Measurements from ENCODE around the gene RABGGTA.
A peak's percentile ranks its signal among the peaks of the same experiment; 100 is the strongest.
"Not testable (repeated sequence)": the region's sequence is repeated elsewhere in the genome, so short reads cannot be mapped to it uniquely, and the experiment has no call there.

The RABGGTA gene

DNA sequence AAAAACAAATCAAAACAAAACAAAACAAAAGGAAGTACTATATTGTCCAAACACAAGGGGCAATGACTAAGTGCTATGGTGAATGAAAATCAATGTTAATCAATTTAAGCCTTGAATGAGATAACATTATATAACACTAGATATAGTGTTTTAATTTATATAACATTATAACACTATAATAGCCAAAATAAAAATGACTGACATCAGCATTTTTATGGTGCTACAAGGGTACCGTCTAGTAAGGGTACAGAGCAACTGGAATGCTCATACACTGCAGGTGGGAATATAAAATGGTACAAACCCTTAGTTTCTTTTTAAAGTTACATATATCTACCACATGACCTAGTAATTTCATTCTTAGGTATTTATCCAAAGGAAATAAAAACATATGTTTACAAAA lies 44.9 kb downstream of the RABGGTA start:
- Mint-ChIP-seq H3K4me1 (ENCODE audit: low read depth) (peaks cover 18% of the 10 kb centered on the region), H3K9me3 (no peaks in the 10 kb centered on the region), H3K4me3 (no peak overlapping the region), H3K27me3 (ENCODE audit: low read depth) (no peaks in the 10 kb centered on the region), H3K36me3 (ENCODE audit: low read depth) (peaks cover 10% of the 10 kb centered on the region), H3K27ac (no peak overlapping the region)
- no peak for DNase-seq (ENCODE audit: low spot score)

DNA sequence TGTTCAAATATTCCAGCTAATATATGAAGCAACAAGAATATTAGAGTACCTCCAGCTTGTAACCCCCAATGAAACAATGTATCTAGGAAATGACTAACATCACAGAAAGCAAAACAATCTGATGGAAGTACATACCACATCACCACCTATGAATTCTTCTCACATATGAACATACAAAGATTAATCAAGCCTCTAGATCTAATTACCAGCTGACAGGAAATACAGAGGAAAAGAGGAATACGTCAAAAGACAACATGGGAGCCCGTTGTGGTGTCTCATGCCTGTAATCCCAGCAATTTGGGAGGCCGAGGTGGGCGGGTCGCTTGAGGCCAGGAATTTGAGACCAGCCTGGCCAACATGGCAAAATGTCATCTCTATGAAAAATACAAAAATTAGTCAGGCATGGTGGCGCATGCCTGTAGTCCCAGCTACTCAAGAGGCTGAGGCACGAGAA lies 46.8 kb downstream of the RABGGTA start:
- H3K9me3 Mint-ChIP-seq: no peaks in the 10 kb centered on the region
- DNase-seq (ENCODE audit: low spot score): no peak
- H3K27ac Mint-ChIP-seq: peak overlapping the region; percentile 18
- peaks cover 11% of the 10 kb centered on the region for H3K4me1 Mint-ChIP-seq (ENCODE audit: low read depth)
- H3K36me3 Mint-ChIP-seq (ENCODE audit: low read depth): peaks cover 10% of the 10 kb centered on the region
- H3K4me3 Mint-ChIP-seq: no peak overlapping the region
- H3K27me3 Mint-ChIP-seq (ENCODE audit: low read depth): no peaks in the 10 kb centered on the region

GRCh38 chr14:24222987-24223386 lies 48.4 kb downstream of the RABGGTA start:
- H3K27me3 Mint-ChIP-seq (ENCODE audit: low read depth); H3K9me3 Mint-ChIP-seq; H3K27ac Mint-ChIP-seq; DNase-seq (ENCODE audit: low spot score); H3K4me3 Mint-ChIP-seq: not testable (repeated sequence)
- Mint-ChIP-seq H3K36me3 (ENCODE audit: low read depth) (peaks cover 12% of the 10 kb centered on the region), H3K4me1 (ENCODE audit: low read depth) (peaks cover 11% of the 10 kb centered on the region)

DNA sequence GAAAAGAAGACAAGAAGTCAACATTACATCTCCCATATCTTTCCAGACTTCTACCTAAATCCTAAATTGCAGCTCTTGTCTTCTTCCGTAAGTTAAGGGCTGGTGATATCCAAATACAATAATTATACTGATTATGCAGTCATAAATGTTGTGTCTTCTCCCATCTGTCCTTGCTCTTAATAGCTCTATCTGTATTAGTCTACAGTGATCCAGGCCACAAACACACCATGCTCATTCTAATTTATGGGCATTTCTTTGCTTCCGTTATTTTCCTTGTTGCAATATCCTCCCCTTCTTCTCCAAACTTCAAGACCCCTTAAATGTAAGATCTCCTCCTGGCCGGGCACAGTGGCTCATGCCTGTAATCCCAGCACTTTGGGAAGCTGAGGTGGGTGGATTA lies 51.9 kb downstream of the RABGGTA start:
- no peaks in the 10 kb centered on the region for H3K27me3 Mint-ChIP-seq (ENCODE audit: low read depth)

DNA sequence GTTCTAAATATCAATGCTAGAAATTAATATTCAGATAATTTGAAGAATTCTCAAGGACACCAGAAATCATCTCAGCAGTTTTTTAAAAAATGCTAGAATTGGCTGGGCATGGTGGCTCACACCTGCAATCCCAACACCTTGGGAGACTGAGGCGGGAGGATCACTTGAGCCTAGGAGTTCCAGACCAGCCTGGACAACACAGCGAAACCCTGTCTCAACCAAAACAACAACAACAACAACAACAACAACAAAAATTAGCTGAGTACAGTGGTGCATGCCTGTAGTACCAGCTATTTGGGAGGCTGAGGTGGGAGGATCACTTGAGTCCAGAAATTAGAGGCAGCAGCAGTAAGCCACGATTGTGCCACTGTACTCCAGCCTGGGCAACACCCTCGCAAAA lies 52.3 kb downstream of the RABGGTA start:
- Mint-ChIP-seq H3K27ac (no peak overlapping the region), H3K9me3 (no peaks in the 10 kb centered on the region), H3K4me1 (ENCODE audit: low read depth) (peaks cover 15% of the 10 kb centered on the region), H3K4me3 (no peak overlapping the region), H3K36me3 (ENCODE audit: low read depth) (peaks cover 17% of the 10 kb centered on the region), H3K27me3 (ENCODE audit: low read depth) (no peaks in the 10 kb centered on the region)
- DNase-seq (ENCODE audit: low spot score): no peak

More for the DNA sequence above, 51.9 kb downstream of the RABGGTA start:
- no peaks in the 10 kb centered on the region for H3K9me3 Mint-ChIP-seq
- DNase-seq (ENCODE audit: low spot score): no peak
- no peak overlapping the region for H3K27ac Mint-ChIP-seq
- peaks cover 12% of the 10 kb centered on the region for H3K4me1 Mint-ChIP-seq (ENCODE audit: low read depth)
- peaks cover 15% of the 10 kb centered on the region for H3K36me3 Mint-ChIP-seq (ENCODE audit: low read depth)
- no peak overlapping the region for H3K4me3 Mint-ChIP-seq

GRCh38 chr14:24216876-24217275 lies 54.5 kb downstream of the RABGGTA start:
- Mint-ChIP-seq H3K4me1 (ENCODE audit: low read depth) (peaks cover 20% of the 10 kb centered on the region), H3K27ac (peak overlapping the region; percentile 96), H3K36me3 (ENCODE audit: low read depth) (peaks cover 25% of the 10 kb centered on the region)
- not testable (repeated sequence) for H3K4me3 Mint-ChIP-seq; DNase-seq (ENCODE audit: low spot score); H3K27me3 Mint-ChIP-seq (ENCODE audit: low read depth); H3K9me3 Mint-ChIP-seq

- DNase-seq (ENCODE audit: low spot score): no peak
- H3K27me3 Mint-ChIP-seq (ENCODE audit: low read depth): no peaks in the 10 kb centered on the region
These were observed 55.1 kb downstream of the RABGGTA start for GRCh38 chr14:24216345-24216699.

More at GRCh38 chr14:24216345-24216699, 55.1 kb downstream of the RABGGTA start:
- Mint-ChIP-seq H3K4me3 (peak overlapping the region; percentile 93), H3K36me3 (ENCODE audit: low read depth) (peaks cover 30% of the 10 kb centered on the region), H3K4me1 (ENCODE audit: low read depth) (peaks cover 25% of the 10 kb centered on the region), H3K9me3 (no peaks in the 10 kb centered on the region), H3K27ac (peak overlapping the region; percentile 96)

All from T-helper 2 cell treated with Interferon-gamma antibody and Interleukin-4, amounts not matched to agents 5 μg/mL and 100 μg/mL, for 36 hours (primary cell).